Endothelial cell of umbilical vein (primary cell): ENCODE data around the gene CD247. TPM values are rescaled to one million over a fixed set of nuclear protein-coding genes. Genes with fewer than 3 reads are reported as not detected.

Source experiments
- BruUV-seq: library from RNA; stranded (reverse); fragments of 400-500 nt; replicated peaks from 2 replicates; lab custom pipeline; 2021; lab: Mats Ljungman, UMichigan
- CTCF ChIA-PET: fragments of 300-600, 350-600 bp; sonication (Branson Sonifier 250); formaldehyde crosslinking; loops from one replicate; lab custom pipeline; 2021; ENCODE audit warnings: antibody characterized with exemption, inconsistent platforms; lab: Charles Lee
- POLR2A ChIA-PET: fragments of 300-600, 350-600 bp; sonication (Branson Sonifier 250); formaldehyde crosslinking; loops from one replicate; lab custom pipeline; 2021; ENCODE audit warnings: antibody characterized with exemption, inconsistent platforms; lab: Charles Lee
- DNase-seq: peaks from one replicate; pipeline ENCODE4 v3.0.0-alpha.2; 2011; ENCODE audit warnings: low read depth, low spot score
- FAIRE-seq: peaks from 2 replicates; lab custom pipeline; 2011; peaks lifted over from hg19 to GRCh38; lab: Jason Lieb, UNC
- H2AFZ ChIP-seq: 2 replicates; pipeline ENCODE4 v1.6.0; 2012; ENCODE audit warnings: low read depth, low read length, control low read depth, inconsistent platforms
- H3K27ac ChIP-seq: 2 replicates; pipeline ENCODE4 v1.5.1; 2011; ENCODE audit warnings: low read depth, mild to moderate bottlenecking, control low read depth, low read length, moderate library complexity; ENCODE audit not compliant: insufficient read depth
- H3K27me3 ChIP-seq, 2 experiments: 2 replicates each; pipeline versions ENCODE4 v1.6.0 to v1.6.1; 2011; ENCODE audit warnings: low read length in 2 of 2, mixed read lengths in 1 of 2; ENCODE audit not compliant: control insufficient read depth in 2 of 2, insufficient read depth in 2 of 2
- H3K36me3 ChIP-seq, 2 experiments: 2 replicates in 1 of 2; 3 replicates in 1 of 2; pipeline ENCODE4 v1.5.1; 2011; ENCODE audit warnings: low read length in 2 of 2, mild to moderate bottlenecking in 1 of 2, moderate library complexity in 1 of 2; ENCODE audit not compliant: control insufficient read depth in 2 of 2, insufficient read depth in 2 of 2; ENCODE audit errors: extremely low read depth in 1 of 2
- H3K4me1 ChIP-seq: 3 replicates; pipeline ENCODE4 v1.5.1; 2011; ENCODE audit warnings: mild to moderate bottlenecking, low read length; ENCODE audit not compliant: control insufficient read depth, insufficient read depth; ENCODE audit errors: extremely low read depth
- H3K4me2 ChIP-seq: 2 replicates; pipeline ENCODE4 v1.6.1; 2011; ENCODE audit warnings: low read length, control low read depth, mixed read lengths; ENCODE audit not compliant: insufficient read depth
- H3K4me3 ChIP-seq, 3 experiments: fragments of 200-600 bp in 1 of 3; sonication (generic), shearing (Covaris generic) in 1 of 3; replicated peaks in 1 of 3; 2 replicates each; pipeline ENCODE4 v1.5.1; 2011 to 2016; ENCODE audit warnings: control low read depth in 3 of 3, low read length in 3 of 3, mild to moderate bottlenecking in 2 of 3, inconsistent platforms in 1 of 3, low read depth in 1 of 3, moderate library complexity in 1 of 3; ENCODE audit not compliant: insufficient read depth in 1 of 3
- H3K79me2 ChIP-seq: 2 replicates; pipeline ENCODE4 v1.6.0; 2012; ENCODE audit warnings: low read length, inconsistent platforms; ENCODE audit not compliant: control insufficient read depth, insufficient read depth
- H3K9ac ChIP-seq: replicated peaks from 2 replicates; pipeline ENCODE3; 2011; ENCODE audit warnings: low read length, control low read depth; ENCODE audit not compliant: insufficient read depth; ENCODE audit errors: extremely low read depth
- H3K9me1 ChIP-seq: replicated peaks from 3 replicates; pipeline ENCODE4 v1.6.0; 2011; ENCODE audit warnings: mild to moderate bottlenecking, low read length; ENCODE audit not compliant: control insufficient read depth, insufficient read depth; ENCODE audit errors: extremely low read depth
- H3K9me3 ChIP-seq: replicated peaks from 2 replicates; pipeline ENCODE4 v1.5.1; 2012; ENCODE audit warnings: low read length, inconsistent platforms; ENCODE audit not compliant: control insufficient read depth, insufficient read depth
- H4K20me1 ChIP-seq: replicated peaks from 2 replicates; pipeline ENCODE3; 2011; ENCODE audit warnings: mild to moderate bottlenecking, low read length; ENCODE audit not compliant: control insufficient read depth, insufficient read depth; ENCODE audit errors: extremely low read depth
- EZH2 ChIP-seq: IDR thresholded peaks from 2 replicates; pipeline ENCODE4 v1.6.1; 2012; ENCODE audit warnings: borderline replicate concordance, low read depth, mild to moderate bottlenecking, moderate library complexity, low read length, inconsistent platforms; ENCODE audit not compliant: severe bottlenecking
- FOS ChIP-seq: IDR thresholded peaks from 2 replicates; pipeline ENCODE4 v1.6.1; 2011; ENCODE audit warnings: mild to moderate bottlenecking, low read length, moderate library complexity, borderline replicate concordance; ENCODE audit not compliant: insufficient read depth
- GATA2 ChIP-seq: IDR thresholded peaks from 2 replicates; pipeline ENCODE4 v1.7.0; 2011; ENCODE audit warnings: low read depth, mild to moderate bottlenecking, moderate library complexity, mixed read lengths, low read length; ENCODE audit not compliant: insufficient read length, insufficient read depth
- JUN ChIP-seq: IDR thresholded peaks from 2 replicates; pipeline ENCODE4 v1.6.1; 2011; ENCODE audit warnings: borderline replicate concordance, low read depth; ENCODE audit not compliant: insufficient read length, insufficient read depth
- MYC ChIP-seq: IDR thresholded peaks from one replicate; pipeline ENCODE4 v1.6.1; 2011; ENCODE audit warnings: mild to moderate bottlenecking, low read depth, low read length
- POLR2A ChIP-seq: IDR thresholded peaks from 2 replicates; pipeline ENCODE4 v1.6.1; 2012; ENCODE audit warnings: low read depth, mild to moderate bottlenecking, control low read depth, low read length
- POLR2AphosphoS5 ChIP-seq: IDR thresholded peaks from 2 replicates; pipeline ENCODE4 v1.6.1; 2012; ENCODE audit warnings: low read depth, mild to moderate bottlenecking, control low read depth, low read length, moderate library complexity; ENCODE audit not compliant: insufficient read depth
- dilution Hi-C: fragments of 300-500 bp; cut with MboI; formaldehyde crosslinking; loops from one replicate; pipeline ENCODE4 v1.15.0; 2019; ENCODE audit warnings: low sequenced_read_pairs; ENCODE audit not compliant: extremely low pct_ligation_motif_present
- intact Hi-C: fragments of 100-400 bp; cut with micrococcal nuclease; formaldehyde crosslinking; loops from one replicate; pipeline ENCODE4 v1.10.0; 2022
- polyA plus RNA-seq, 4 experiments: library from polyadenylated mRNA; depleted of rRNA in 3 of 4; stranded (reverse) in 3 of 4; unstranded in 1 of 4; fragments of >200 nt; gene quantifications; 2 replicates each; pipeline versions ENCODE4 v1.2.1 to v1.2.3, GENCODE V29; 2011 to 2012; ENCODE audit warnings: missing spikeins in 1 of 4
- total RNA-seq: library from RNA; stranded (reverse); gene quantifications from 2 replicates; pipeline ENCODE4 v1.2.3, GENCODE V29; 2021
- TF ChIP-seq, protein P1 (sequence below), 2 donors: IDR thresholded peaks; 1 replicate in 1 of 2; 2 replicates in 1 of 2; pipeline ENCODE4 v1.5.1; 2011; ENCODE audit warnings: low read length in 2 of 2, mild to moderate bottlenecking in 2 of 2, moderate library complexity in 2 of 2, control low read depth in 1 of 2, inconsistent platforms in 1 of 2, low read depth in 1 of 2; ENCODE audit not compliant: insufficient read depth in 1 of 2; ENCODE audit errors: extremely low read depth in 1 of 2
- TF ChIP-seq, protein P2 (sequence below): IDR thresholded peaks from 2 replicates; pipeline ENCODE4 v1.6.1; 2011; ENCODE audit not compliant: insufficient read depth, insufficient read length

The CD247 gene
- total and polyA plus RNA-seq, 2 donors (not counting 3 experiments of a cell fraction or from before 2014, with no cell fraction given) = not detected

DNA sequence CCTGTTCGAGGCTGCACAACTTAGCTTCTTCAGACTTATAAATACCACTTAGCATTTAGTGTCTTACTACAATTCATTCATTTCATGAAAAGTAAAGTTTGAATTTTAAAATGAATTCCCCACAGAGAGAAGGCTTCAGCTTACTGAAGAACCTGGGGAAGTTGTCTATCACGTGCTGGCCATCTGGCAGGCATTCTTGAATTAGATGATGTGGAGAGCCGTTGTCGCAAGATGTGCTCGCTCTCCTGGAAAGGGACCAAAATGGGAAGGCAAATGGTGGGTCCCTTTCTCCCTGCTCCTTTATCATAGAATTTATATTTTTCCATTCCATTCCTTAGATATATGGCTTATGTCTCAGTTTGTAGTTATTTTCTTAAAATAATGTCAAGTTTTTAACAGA is 90.5 kb downstream of the CD247 start:
- intact Hi-C loops = no loop called here
- Histone ChIP-seq H3K36me3 (no peaks in the 10 kb centered on the region), H4K20me1 (no peaks in the 10 kb centered on the region), H3K9me1 (no peaks in the 10 kb centered on the region), H3K4me1 (no peaks in the 10 kb centered on the region), H3K4me3 (no peak overlapping the region), H3K4me2 (no peak overlapping the region), H3K9me3 (no peaks in the 10 kb centered on the region), H3K9ac (no peak overlapping the region), H3K27ac (no peak overlapping the region), H3K79me2 (no peaks in the 10 kb centered on the region), H2AFZ (no peak overlapping the region), H3K27me3 (no peaks in the 10 kb centered on the region)
- ChIA-PET POLR2A (no interaction called here), CTCF (interaction anchor here (1.1 kb wide), 1 partner anchor 22 kb away, joined by 3 read pairs; no protein-coding TSS in a partner anchor)
- no TSS peak for BruUV-seq
- DNase-seq (no peak), FAIRE-seq (no peak)
- TF ChIP-seq MYC (no peak), EZH2 (no peak), JUN (no peak), GATA2 (no peak), FOS (no peak), POLR2A (no peak), POLR2AphosphoS5 (no peak)
- TF ChIP-seq, protein P1, sequence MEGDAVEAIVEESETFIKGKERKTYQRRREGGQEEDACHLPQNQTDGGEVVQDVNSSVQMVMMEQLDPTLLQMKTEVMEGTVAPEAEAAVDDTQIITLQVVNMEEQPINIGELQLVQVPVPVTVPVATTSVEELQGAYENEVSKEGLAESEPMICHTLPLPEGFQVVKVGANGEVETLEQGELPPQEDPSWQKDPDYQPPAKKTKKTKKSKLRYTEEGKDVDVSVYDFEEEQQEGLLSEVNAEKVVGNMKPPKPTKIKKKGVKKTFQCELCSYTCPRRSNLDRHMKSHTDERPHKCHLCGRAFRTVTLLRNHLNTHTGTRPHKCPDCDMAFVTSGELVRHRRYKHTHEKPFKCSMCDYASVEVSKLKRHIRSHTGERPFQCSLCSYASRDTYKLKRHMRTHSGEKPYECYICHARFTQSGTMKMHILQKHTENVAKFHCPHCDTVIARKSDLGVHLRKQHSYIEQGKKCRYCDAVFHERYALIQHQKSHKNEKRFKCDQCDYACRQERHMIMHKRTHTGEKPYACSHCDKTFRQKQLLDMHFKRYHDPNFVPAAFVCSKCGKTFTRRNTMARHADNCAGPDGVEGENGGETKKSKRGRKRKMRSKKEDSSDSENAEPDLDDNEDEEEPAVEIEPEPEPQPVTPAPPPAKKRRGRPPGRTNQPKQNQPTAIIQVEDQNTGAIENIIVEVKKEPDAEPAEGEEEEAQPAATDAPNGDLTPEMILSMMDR (IDR thresholded peaks at IDR 0.05; ENCODE audit: extremely low read depth in 1 of 2, insufficient read depth in 1 of 2, low read depth in 1 of 2, low read length in 2 of 2) = no peak
- TF ChIP-seq, protein P2, sequence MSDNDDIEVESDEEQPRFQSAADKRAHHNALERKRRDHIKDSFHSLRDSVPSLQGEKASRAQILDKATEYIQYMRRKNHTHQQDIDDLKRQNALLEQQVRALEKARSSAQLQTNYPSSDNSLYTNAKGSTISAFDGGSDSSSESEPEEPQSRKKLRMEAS = no peak
- dilution Hi-C loops = no loop called here
